CD4-positive, alpha-beta T cell treated with Interleukin-10 for 1 hour (primary cell): ENCODE measurements around the gene ADD1.
"Not testable (repeated sequence)": the region's sequence is repeated elsewhere in the genome, so short reads cannot be mapped to it uniquely, and the experiment has no call there.

ENCODE experiments used
- DNase-seq: peaks from one replicate; pipeline ENCODE4 v3.0.0-alpha.2; 2020

The ADD1 gene

DNA sequence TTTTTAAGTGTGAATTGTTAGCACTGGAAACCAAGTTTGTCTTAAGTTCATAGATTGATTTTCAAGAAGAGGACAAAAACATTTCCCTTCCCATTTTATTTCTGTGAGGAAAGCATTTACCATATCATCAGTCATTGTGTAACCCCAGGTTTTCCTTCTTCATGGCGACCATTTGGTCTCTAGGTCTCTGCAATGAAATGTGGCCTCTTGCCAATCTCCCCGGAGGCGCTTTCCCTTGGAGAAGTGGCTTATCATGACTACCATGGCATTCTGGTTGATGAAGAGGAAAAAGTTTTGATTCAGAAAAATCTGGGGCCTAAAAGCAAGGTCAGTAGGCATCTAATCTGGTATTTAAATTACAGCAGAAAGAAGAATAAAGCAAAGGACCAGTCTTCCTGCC, 54.4 kb downstream of the ADD1 start:
- no peak for DNase-seq

DNA sequence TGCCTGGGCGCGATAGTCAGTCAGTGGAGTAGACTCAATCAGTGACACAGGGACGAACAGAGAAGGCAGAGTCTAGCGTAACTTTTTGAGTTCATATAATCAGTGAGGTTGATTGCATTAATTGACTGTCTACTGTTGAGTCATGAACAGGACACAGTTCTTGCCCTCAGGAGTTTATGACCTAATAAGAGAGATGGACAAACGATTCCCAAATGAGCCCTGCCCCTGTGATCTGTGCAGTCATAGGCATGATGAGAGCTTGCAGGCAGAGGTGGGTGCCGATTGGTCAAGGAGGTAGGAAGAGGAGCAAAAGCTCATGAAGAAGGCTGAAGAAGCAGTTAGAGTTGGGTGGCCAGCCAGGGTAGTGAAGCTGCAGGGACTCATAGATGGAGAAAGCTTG, 57.1 kb downstream of the ADD1 start:
- no peak for DNase-seq

DNA sequence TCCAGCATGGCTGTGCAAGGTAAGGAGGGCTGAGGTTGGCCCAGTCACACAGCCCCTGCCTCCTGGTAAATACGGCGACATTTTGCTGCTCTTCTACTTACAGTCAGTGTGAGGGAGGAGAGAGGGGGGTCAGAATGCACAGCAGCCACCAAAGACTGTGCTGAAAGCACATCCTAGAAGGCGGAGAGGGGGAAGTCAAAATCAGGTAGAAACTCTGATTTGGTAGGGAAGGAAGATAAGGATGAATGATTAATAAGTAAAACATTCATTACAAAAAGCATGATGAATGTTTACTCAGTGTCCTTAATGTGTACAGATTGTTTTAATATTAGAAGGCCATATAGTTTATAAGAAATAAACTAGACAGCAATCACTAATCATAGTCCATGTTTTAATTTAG, 57.5 kb downstream of the ADD1 start:
- DNase-seq = no peak

DNA sequence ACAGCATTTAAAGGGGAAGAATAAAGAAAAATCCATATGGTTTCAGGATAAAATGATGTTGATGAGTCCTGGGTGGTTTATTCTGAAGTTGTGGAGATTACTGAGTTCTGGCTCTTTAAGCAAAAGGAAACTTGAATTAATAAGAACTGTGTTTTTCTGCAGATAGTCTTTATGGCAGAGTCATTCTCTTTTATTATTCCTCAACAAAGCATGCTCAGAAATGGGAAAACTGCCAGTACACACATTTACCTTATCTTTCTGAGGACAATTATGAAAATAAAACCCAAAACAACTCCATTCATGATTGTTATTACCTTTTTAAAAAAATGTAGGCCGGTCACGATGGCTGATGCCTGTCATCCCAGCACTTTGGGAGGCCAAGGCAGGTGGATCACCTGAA, 58.5 kb downstream of the ADD1 start:
- no peak for DNase-seq

DNA sequence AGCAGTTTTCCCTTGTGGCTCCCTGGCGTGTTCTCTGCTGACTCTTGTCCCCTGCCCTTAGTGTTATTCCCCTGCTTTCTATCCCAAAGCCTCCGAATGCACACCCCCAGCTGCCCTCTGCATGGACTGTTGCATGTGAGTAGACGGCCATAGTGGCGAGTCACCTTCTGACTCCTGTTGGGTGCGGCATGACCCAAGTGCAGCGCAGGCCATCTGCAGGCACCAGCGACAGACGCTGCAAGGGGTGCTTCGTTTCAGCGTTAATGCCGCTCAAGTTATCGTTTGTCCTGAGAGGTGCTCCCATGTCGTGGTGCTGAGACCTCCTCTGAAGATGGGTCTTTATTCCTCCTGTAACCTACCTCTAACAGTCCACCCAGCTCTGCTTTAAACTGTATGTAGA, 61.9 kb downstream of the ADD1 start:
- DNase-seq = no peak

DNA sequence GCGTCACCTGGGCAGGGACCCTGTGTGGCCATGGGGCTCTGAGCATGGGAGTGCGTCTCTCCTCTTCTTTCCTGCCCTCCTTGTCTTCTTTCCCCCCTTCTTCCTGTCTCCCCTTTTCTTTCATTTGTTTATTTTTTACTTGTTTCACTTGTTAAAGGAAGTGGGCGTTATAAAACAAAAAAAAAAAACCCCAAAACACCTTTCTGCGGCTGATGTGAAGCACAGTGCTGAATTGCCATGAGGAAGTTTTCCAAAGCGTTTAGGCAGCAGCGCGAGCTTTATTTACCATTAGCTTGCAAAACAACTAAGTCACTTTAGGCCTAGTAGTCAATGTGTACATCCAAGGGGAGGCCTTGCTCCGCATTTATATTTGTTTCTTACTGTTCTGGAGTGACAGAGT, 62.6 kb downstream of the ADD1 start:
- DNase-seq = no peak

DNA sequence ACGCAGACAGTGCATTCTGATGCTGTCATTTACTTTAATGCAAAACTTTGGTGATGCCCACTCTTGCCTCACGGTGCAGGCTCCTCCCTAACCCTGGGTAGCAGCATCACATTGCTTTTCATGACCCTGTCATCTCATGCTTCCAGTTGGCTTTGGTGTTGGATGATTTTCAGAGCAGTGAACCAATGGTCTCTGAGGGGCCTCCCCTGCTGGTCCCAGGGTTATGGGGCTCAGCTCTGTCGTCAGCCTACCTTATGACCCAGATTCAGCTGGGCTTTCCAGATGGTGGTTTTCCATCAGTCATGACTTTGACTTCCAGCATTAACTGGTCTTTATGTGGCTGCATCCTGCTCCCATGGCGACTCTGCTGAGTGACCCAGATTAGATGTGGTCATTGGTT, 63.6 kb downstream of the ADD1 start:
- no peak for DNase-seq

DNA sequence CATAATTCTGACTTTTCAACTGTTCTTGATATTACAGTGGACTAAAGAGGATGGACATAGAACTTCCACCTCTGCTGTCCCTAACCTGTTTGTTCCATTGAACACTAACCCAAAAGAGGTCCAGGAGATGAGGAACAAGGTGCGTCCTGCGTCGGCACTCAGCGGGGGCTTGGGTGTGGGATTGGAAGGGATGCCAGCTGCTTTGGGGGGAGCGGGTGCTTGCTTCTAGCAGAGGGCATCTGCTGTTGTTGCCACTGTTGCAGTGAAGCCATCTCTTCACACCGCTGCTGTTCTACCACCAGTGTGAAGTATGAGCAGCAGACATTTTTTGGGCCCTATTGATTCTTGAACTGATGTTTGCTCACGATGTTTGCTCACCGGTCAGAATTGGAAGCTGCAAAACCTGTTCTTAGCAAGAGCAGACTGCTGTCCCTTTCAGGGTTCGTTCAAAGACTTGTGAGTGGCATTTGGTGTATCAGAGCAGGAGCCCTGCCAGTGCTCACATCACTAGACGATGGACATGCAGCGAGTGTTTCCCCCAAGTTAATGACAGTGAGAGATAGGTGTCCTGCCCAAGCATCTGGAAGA, 64.2 kb downstream of the ADD1 start:
- DNase-seq = no peak

DNA sequence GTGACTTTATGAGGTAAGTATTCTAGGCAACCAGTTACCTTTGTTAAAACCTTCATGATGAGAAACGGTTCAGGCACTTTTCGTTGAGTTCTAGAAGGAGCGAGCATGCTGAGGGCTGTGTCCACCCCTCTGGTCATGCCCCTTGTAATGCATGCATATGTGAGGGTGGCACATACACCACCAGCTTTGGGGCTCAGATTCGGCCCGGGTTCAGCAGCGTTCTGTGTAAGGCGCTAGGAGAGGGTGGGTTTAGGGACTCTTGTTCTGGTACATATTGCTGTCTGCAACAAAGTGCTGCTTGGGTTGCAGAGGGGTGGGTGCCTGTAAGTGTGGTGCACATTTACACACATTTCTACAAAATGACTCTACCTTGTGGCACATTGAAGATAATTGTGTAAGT, 65.0 kb downstream of the ADD1 start:
- DNase-seq = no peak

DNA sequence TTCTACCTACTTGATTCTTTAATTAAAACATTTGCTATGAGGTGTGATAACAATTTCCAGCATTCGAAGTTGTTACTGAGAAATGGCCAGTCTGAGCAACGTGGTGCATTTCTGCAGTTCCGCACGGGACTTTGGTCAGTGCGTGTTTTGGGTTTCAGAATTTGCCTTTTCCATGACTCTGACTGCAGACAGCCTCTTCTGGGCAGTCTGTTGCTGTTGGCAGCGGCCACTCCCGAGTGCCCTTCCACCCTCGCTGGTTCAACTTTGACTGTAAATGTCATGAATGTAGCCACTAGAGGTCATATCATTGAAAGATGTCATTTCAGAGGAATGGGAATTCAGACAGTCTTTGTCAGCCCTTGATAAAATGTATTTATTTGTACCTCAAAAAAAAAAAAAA, 65.9 kb downstream of the ADD1 start:
- DNase-seq = no peak

DNA sequence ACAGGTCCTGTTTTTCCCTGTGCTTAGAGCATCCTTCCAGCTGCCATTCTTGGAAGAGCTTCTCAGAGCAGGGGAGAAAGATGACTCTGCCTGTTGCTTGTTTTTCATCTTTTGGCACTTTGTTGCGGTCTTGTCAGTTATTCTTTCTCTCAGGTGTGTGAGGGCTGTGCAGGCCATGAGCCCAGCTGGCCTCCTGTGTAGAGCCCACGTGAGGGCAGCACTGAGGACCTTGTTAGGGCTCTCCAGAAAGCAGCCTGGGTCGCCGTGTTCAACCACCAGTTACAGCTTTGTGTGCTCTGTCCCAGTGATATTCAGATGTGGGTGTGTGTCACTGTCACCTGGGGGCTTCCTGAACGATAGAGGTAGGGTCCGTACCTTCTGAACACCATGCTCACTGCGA, 66.8 kb downstream of the ADD1 start:
- no peak for DNase-seq

DNA sequence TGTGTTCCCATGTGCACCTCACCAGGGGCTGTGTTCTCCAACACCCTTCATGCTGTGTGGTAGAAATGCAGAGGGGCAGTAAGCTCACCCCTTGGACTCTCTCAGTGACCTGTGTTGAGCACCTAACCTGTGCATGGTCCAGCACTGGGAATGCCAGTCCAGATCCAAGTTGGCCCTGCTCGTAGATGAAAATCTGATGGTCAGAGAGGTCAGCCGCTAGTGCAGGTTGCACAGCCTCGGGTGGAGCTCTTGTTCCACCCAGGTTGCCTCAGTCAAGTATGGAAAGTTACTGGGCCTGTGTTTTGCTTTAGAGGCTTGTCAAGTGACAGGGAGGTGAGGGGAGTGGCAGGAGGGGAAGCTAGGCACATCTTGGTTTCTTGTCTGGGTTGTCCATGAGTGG, 68.2 kb downstream of the ADD1 start:
- no peak for DNase-seq

DNA sequence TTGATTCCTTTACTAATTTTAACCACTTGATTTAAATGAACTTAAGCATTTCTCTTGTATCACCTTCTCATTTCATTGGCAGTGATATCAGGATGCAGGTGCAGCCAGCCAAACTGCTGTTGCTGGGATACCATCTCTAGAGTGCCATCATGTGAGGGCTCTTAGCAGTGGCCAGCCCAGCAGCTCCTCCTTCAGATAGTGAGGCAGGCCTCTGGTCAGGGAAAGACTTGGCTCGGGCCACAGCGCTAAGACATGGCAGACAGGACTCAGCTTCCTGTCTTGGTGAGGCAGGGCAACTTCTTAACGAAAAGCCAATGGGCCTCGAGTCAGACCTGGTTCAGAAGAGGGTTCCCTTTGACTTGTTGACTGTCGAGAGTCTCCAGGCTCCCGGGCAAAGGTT, 69.5 kb downstream of the ADD1 start:
- DNase-seq = no peak

DNA sequence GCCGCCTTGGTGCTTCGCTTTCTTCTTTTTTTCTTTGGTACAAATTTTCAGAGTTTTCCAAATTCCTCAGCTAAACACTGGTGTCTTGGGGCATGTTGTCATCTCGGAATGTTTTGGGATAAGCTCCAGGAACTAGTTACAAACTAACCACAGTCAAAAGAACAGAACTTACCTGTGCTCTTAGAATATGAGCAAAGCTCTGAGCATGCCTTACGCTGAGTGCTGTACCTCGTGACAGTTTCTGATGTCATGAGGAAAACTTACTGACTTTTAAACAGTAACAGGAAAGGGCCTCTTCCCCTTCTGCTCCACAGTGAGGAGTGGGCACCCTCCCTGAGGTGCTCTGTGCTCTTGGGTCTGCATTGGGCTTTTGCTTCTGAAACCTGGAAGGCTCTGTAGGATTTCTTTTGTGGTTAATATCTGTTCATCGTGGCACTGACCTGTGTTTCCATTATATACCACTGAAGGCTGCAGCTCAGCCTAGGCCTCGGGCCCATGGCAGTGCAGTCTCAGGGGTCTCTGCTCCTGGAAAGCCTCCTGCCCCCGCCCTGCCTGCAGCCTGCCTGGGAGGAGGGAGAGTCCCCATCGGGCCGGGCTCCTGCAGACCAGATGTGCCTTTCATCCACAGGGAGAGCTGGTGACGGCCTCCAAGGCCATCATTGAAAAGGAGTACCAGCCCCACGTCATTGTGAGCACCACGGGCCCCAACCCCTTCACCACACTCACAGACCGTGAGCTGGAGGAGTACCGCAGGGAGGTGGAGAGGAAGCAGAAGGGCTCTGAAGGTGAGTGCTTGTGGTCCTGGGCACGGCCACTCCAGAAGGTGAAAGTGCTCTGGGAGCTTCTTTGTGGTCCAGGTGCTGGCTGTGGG, 70.8 kb downstream of the ADD1 start:
- no peak for DNase-seq

DNA sequence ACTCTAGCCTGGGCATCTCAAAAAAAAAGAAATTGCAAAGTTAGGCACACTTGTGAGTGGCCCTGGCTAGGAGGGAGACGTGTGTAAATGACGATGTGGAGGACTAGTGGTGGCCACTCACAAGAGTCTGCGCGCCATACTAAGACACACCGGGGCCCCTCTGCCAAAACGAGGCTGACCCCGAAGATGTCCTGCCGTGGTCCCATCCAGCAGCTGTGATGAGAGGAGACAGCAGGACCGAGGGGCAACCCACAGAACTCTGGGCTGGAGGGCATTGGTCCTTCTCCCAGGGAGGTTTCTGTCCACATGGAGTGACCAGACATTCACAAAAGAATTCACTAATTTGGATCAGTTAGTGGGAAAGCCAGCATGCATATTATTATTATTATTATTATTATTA, 72.1 kb downstream of the ADD1 start:
- no peak for DNase-seq

DNA sequence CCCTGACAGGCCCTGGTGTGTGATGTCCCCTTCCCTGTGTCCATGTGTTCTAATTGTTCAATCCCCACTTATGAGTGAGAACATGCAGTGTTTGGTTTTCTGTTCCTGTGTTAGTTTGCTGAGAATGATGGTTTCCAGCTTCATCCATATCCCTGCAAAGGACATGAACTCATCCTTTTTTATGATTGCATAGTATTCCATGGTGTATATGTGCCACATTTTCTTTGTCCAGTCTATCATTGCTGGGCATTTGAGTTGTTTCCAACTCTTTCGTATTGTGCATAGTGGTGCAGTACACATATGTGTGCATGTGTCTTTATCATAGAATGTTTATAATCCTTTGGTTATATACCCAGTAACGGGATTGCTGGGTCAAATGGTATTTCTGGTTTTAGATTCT, 73.1 kb downstream of the ADD1 start:
- DNase-seq = not testable (repeated sequence)

DNA sequence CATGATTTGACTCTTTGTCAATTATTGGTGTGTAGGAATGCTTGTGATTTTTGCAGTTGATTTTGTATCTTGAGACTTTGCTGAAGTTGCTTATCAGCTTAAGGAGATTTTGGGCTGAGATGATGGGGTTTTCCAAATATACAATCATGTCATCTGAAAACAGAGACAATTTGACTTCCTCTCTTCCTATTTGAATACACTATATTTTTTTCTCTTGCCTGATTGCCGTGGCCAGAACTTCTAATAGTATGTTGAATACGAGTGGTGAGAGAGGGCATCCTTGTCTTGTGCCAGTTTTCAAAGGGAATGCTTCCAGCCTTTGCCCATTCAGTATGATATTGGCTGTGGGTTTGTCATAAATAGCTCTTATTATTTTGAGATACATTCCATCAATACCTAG, 74.7 kb downstream of the ADD1 start:
- not testable (repeated sequence) for DNase-seq

DNA sequence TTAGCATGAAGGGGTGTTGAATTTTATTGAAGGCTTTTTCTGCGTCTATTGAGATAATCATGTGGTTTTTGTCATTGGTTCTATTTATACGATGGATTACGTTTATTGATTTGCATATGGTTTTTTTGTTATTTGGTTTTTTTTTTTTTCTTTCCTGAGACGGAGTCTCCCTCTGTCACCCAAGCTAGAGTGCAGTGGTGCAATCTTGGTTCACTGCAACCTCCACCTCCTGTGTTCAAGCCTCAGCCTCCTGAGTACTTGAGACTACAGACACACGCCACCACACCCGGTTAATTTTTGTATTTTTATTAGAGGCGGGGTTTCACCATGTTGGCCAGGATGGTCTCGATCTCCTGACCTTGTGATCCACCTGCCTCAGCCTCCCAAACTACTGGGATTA, 75.1 kb downstream of the ADD1 start:
- DNase-seq = not testable (repeated sequence)

DNA sequence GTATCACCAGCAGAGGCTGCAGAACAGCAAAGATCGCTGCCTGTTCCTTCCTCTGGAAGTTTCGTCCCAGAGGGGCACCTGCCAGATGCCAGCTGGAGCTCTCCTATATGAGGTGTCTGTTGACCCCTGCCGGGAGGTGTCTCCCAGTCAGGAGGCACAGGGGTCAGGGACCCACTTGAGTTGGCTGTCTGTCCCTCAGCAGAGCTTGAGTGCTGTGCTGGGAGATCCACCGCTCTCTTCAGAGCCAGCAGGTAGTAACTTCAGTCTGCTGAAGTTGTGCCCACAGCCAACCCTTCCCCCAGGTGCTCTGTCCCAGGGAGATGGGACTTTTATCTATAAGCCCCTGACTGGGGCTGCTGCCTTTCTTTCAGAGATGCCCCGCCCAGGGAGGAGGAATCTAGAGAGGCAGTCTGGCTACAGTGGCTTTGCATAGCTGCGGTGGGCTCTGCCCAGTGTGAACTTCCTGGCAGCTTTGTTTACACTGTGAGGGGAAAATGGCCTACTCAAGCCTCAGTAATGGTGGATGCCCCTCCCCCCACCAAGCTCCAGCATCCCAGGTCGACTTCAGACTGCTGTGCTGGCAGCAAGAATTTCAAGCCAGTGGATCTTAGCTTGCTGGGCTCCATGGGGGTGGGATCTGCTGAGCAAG, 78.9 kb downstream of the ADD1 start:
- DNase-seq = peak; percentile 59

DNA sequence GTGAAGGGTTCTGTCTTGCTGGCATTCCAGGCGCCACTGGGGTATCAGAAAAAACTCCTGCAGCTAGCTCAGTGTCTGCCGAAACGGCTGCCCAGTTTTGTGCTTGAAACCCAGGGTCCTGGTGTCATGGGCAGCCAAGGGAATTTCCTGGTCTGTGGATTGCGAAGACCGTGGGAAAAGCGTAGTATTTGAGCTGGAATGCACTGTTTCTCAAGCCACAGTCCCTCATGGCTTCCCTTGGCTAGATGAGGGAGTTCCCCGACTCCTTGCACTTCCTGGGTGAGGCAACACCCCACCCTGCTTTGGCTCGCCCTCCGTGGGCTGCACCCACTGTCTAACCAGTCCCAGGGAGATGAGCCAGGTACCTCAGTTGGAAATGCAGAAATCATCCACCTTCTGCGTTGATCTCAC, 79.5 kb downstream of the ADD1 start:
- DNase-seq = peak; percentile 20

DNA sequence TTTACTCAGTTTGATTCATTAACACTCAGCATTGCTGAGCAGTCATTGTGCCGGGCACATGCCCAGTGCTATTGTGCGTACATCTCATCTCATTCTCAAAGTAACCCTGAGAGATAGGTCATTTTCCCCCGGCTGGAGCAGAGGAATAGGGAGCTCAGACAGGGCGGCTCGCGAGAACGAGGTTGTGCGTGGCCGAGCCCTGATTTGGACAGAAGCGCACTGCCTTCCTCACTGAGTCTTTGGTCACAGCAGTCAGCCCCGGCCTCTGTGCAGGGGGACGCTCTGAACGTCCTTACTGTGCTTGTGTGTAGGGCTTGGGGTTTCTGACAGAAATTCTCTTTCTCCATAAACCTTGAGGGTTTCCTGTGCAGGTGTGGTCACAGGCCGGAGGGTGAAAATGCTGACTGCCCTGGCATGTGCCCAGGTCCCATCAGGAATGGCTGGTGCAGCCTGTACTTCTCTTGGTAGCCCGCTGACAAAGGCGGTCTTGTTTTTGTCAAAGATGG, 80.1 kb downstream of the ADD1 start:
- no peak for DNase-seq

DNA sequence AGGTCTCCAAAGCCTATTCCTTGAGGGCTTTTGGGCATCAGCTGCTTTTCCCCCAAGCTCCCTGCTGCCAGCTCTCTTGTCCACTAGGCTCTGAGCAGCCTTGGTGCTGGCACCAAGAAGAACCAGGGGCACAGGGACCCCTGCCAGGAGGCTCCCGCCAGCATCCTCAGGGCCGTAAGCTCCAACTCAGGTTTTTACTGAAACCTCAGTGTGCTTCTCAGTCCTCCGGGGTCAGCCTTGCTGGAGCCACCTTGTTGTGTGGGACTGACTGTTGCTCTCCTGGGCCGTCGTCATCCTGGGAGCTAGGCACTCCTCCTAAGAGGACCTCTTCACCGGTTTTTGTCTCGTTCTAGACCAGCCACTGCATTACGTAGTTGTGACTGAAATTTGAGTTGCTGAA, 80.6 kb downstream of the ADD1 start:
- DNase-seq = no peak

DNA sequence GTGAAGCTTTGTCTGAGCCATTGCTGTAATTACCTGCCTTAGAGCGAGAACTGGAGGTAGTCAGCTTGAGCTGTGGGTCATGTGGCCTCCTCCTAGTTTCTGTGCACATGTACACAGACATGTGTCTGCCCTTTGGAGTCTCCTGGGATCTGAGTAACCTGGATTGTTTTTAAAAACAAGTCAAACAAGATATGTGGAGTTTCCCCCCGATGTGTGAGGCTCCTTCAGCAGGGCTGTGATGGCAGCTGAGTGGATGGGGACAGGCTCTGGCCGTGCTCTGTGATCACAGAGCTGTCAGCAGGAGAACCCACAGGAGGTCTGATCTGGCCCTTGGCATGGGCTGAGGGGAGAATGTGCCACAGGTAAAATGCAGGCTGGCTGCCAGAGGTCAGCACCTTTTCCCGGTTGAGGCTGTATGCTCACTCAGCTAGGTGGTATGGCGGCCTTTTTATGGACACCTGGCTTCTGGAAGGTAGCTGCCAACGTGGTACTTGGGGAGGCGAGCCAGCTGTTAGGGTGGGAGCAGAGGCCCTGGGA, 81.2 kb downstream of the ADD1 start:
- no peak for DNase-seq

DNA sequence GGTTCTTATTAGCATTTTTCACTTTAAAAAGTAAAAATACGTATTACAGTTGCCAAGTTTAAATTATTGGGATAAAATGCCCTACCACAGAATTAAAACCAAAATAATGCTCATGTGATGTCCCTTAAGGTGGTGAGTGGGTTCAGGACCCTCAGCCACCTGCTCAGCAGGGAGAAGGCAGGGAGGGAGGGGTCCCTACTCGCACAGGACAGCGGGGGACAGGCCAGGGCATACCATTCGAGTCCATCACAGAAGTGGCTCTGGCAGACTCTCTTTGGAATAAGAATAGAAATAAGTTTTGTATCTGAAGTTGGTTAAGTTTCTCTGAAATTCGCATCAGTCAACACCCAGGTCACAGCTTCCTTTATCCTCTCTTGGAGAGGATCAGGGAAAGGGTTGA, 81.9 kb downstream of the ADD1 start:
- no peak for DNase-seq
